HepG2 (cell line): ENCODE results near the gene SERP1.

Experiments
- ELF1 ChIP-seq: sonication (generic); formaldehyde crosslinking; IDR thresholded peaks from 2 replicates; pipeline ENCODE4 v1.4.0; 2020; ENCODE audit warnings: missing genetic modification reagents
- TAF1 ChIP-seq: sonication (generic); formaldehyde crosslinking; IDR thresholded peaks from 2 replicates; pipeline ENCODE4 v1.4.0; 2020; ENCODE audit warnings: missing genetic modification reagents
- TF ChIP-seq, protein P1 (sequence below): sonication (generic); formaldehyde crosslinking; IDR thresholded peaks from 2 replicates; pipeline ENCODE4 v1.5.0; 2020; ENCODE audit warnings: mild to moderate bottlenecking, missing genetic modification reagents, moderate library complexity

DNA sequence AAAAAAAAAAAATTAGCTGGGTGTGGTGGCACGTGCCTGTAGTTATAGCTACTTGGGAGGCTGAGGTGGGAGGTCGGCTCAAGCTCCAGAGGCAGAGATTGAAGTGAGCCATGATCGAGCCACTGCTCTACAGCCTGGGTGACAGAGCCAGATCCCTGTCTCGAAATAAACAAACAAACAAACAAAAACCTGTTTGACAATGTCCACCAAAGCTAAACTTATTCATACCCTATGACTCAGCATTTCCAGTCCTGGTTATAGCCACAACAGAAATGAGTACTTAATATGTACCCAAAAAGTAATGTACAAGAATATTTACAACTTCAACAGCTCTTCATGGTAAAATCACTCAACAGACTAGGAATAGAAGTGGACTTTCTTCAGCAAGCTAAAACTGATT is 31.1 kb downstream of the SERP1 start:
- TF ChIP-seq ELF1 (CRISPR knock-in tag): no peak
- TF ChIP-seq, protein P1, sequence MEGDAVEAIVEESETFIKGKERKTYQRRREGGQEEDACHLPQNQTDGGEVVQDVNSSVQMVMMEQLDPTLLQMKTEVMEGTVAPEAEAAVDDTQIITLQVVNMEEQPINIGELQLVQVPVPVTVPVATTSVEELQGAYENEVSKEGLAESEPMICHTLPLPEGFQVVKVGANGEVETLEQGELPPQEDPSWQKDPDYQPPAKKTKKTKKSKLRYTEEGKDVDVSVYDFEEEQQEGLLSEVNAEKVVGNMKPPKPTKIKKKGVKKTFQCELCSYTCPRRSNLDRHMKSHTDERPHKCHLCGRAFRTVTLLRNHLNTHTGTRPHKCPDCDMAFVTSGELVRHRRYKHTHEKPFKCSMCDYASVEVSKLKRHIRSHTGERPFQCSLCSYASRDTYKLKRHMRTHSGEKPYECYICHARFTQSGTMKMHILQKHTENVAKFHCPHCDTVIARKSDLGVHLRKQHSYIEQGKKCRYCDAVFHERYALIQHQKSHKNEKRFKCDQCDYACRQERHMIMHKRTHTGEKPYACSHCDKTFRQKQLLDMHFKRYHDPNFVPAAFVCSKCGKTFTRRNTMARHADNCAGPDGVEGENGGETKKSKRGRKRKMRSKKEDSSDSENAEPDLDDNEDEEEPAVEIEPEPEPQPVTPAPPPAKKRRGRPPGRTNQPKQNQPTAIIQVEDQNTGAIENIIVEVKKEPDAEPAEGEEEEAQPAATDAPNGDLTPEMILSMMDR (CRISPR knock-in tag): no peak
- no peak for TF ChIP-seq TAF1 (CRISPR knock-in tag)
